ENCODE measurements around the gene RNPS1. TPM values are rescaled to one million over a fixed set of nuclear protein-coding genes. Genes with fewer than 3 reads are reported as not detected.

Gene RNPS1
- total RNA-seq, 2 donors from 2014 or later, result 163 to 241 TPM

DNA sequence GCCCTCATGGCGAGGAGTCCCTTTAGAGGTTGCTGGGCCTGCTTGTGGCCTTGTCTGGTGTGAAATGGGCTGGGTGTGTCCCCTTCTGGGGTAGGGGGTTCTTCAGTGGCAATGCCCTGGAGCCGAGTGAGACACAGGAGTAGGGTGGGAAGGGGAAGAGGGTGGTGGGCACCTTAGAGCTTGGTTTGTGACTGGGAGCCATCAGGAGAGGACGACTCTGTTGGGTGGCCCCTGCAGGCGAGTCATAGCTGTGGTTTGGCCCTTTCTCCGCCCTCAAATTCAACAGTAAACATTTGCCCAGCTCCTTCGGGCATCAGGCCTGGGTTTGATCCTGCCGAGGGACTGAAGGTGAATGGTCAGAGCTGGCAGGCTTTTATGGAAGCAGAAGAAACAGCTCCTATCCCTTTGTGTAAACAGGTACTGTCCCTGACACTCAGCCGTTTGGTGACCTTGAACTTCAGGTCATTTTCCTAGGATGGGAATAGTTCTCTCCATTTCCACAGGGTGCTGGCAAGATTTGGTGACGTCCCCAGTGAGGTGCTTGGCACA, 41.6 kb downstream of the RNPS1 start:
- H3K36me3 ChIP-seq, result peaks cover 8 to 13% of the 10 kb centered on the region in 2 donors
- TF ChIP-seq POLR2A (IDR thresholded peaks at IDR 0.05), result no peak
- TF ChIP-seq, protein P1, sequence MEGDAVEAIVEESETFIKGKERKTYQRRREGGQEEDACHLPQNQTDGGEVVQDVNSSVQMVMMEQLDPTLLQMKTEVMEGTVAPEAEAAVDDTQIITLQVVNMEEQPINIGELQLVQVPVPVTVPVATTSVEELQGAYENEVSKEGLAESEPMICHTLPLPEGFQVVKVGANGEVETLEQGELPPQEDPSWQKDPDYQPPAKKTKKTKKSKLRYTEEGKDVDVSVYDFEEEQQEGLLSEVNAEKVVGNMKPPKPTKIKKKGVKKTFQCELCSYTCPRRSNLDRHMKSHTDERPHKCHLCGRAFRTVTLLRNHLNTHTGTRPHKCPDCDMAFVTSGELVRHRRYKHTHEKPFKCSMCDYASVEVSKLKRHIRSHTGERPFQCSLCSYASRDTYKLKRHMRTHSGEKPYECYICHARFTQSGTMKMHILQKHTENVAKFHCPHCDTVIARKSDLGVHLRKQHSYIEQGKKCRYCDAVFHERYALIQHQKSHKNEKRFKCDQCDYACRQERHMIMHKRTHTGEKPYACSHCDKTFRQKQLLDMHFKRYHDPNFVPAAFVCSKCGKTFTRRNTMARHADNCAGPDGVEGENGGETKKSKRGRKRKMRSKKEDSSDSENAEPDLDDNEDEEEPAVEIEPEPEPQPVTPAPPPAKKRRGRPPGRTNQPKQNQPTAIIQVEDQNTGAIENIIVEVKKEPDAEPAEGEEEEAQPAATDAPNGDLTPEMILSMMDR (IDR thresholded peaks at IDR 0.05), result no peak
- TF ChIP-seq POLR2AphosphoS5 (IDR thresholded peaks at IDR 0.05), result peak; percentile 5
- no peaks in the 10 kb centered on the region for H3K27me3 ChIP-seq (replicated peaks; ENCODE audit: insufficient read depth)
- no peaks in the 10 kb centered on the region for H3K9me3 ChIP-seq
- H3K27ac ChIP-seq, result peak overlapping the region; percentile 32 to 50
- DNase-seq (ENCODE audit: low spot score), result no peak
- no peak overlapping the region for H3K4me3 ChIP-seq
- peaks cover 12% of the 10 kb centered on the region for H3K4me1 ChIP-seq (replicated peaks)
- WGBS, result 55% methylated on average over 9 of the region's 9 CpGs
- intact Hi-C loops (cut with DNase I), result no loop called here

DNA sequence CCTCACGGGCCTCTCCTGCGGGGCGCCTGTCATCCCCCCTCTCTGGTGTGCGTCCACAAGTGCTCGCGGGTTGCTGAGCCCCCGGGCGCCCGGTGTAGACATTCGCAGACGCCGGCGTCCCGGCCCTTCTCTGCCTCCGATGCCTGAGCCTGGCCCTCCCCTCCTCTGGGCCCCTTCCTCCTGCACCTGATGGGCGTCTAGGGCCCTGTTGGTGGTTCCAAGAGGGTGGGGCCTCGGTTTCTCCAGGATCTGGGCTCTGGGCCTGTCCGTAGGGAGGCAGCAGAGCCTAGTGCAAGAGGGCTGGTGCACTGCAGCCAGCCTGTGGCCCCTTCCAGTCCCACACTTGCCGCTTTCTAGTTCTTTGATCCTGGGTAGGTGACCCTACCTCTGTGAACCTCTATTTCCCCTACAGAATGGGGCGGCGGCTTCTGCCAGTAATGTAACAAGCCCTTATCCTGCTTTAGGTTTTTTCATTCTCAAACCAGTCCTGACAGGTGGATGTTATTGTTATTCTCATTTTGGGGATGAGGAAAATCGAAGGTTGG, 43.9 kb downstream of the RNPS1 start:
- intact Hi-C loops (cut with DNase I), result no loop called here
- peak; percentile 42 for DNase-seq (ENCODE audit: low spot score)
- Histone ChIP-seq H3K9me3 (no peaks in the 10 kb centered on the region), H3K36me3 (peaks cover under 1 to 3% of the 10 kb centered on the region in 2 donors), H3K27me3 (replicated peaks; ENCODE audit: insufficient read depth) (no peaks in the 10 kb centered on the region), H3K4me3 (peak overlapping the region; percentile 68 to 79), H3K27ac (peak overlapping the region; percentile 79 to 87), H3K4me1 (replicated peaks) (peaks cover 12% of the 10 kb centered on the region)
- WGBS, result 4% methylated on average over 22 of the region's 22 CpGs
- TF ChIP-seq POLR2A (IDR thresholded peaks at IDR 0.05) (no peak), POLR2AphosphoS5 (IDR thresholded peaks at IDR 0.05) (peak; percentile 8)
- TF ChIP-seq, protein P1 (IDR thresholded peaks at IDR 0.05), result peak in 2 of 4 experiments; percentile 30 to 47

DNA sequence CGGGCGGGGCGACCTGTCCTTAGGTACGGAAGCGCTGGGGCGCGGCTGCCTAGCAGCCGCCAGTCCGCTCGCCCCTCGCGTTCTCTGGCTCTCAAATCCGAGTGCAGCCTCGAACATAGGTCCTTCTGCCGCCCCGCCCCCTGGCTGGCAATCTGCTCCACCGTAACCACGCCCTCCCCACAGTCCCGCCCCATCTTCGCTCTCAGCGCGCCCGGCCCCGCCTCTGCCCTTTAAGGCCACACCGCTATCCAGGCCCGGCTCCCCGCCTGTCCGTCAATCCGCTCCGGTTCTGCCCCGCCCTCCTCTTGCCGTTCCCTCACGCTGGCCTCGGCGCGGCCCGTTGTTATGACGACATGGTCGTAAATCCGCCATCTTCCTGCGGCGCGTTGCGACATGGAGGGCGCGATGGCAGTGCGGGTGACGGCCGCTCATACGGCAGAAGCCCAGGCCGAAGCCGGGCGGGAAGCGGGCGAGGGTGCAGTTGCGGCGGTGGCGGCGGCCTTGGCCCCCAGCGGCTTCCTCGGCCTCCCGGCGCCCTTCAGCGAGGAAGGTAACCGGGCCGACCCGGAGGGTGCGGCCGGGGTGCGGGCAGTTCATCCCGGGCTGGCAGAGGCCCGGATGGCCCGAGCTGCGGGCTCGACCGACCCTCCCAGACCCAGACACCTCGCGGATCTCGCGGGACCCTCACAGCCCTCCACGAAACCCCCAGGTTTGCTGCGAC, 44.5 kb downstream of the RNPS1 start, which contains the start of gene E4F1:
Gene E4F1, plus strand, starts transcription at position 371 of the 721 bp plus-strand sequence. Its CDS starts 23 bp downstream, at position 394.
- H3K36me3 ChIP-seq, result no peaks in the 10 kb centered on the region
- peak within 1 kb of the TSS; percentile 79 to 87 for H3K27ac ChIP-seq
- peak within 1 kb of the TSS; percentile 68 to 79 for H3K4me3 ChIP-seq
- under 1% methylated on average over 80 of the region's 82 CpGs for WGBS
- no peaks in the 10 kb centered on the region for H3K27me3 ChIP-seq (replicated peaks; ENCODE audit: insufficient read depth)
- H3K4me1 ChIP-seq (replicated peaks), result peaks cover 11% of the 10 kb centered on the region
- intact Hi-C loops (cut with DNase I), result no loop called here
- TF ChIP-seq, protein P1 (IDR thresholded peaks at IDR 0.05), result peak in 3 of 4 experiments; percentile 14 to 45 (median 35)
- TF ChIP-seq POLR2AphosphoS5 (IDR thresholded peaks at IDR 0.05) (peak; percentile 99), POLR2A (IDR thresholded peaks at IDR 0.05) (peak; percentile 85)
- DNase-seq (ENCODE audit: low spot score), result peak; percentile 99
- H3K9me3 ChIP-seq, result no peaks in the 10 kb centered on the region

DNA sequence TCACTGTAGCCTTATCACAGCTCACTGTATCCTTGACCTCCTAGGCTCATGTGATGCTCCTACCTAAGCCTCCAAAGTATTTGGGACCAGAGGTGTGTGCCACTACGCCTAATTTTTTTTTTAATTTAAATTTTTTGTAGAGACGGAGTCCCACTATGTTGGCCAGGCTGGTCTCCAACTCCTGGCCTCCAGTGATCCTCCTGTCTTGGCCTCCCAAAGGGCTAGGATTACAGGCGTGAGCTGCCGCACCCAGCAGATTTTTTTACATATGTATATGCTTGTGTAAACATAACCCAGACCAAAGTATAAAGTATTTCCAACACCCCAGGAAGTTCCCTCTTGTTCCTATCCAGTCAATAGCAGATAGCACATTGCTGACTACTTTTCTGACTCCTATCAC, 51.6 kb downstream of the RNPS1 start:
- intact Hi-C loops (cut with DNase I), result no loop called here
- WGBS, result 94% methylated on average over 4 of the region's 4 CpGs
- Histone ChIP-seq H3K4me3 (no peak overlapping the region), H3K27ac (no peak overlapping the region), H3K27me3 (replicated peaks; ENCODE audit: insufficient read depth) (no peaks in the 10 kb centered on the region), H3K36me3 (no peaks in the 10 kb centered on the region), H3K9me3 (no peaks in the 10 kb centered on the region), H3K4me1 (replicated peaks) (peaks cover 19% of the 10 kb centered on the region)
- TF ChIP-seq POLR2AphosphoS5 (IDR thresholded peaks at IDR 0.05) (no peak), POLR2A (IDR thresholded peaks at IDR 0.05) (no peak)
- TF ChIP-seq, protein P1 (IDR thresholded peaks at IDR 0.05), result no peak
- DNase-seq (ENCODE audit: low spot score), result no peak

Data from prostate gland (tissue), 2 donors.